ENCODE measurements around the gene ANKRD11. TPM values are rescaled to one million over a fixed set of nuclear protein-coding genes. Genes with fewer than 3 reads are reported as not detected.
"Not testable (repeated sequence)": the region's sequence is repeated elsewhere in the genome, so short reads cannot be mapped to it uniquely, and the experiment has no call there.

ANKRD11 gene
- total RNA-seq, 2 experiments from 2014 or later, result 126 to 133 TPM

DNA sequence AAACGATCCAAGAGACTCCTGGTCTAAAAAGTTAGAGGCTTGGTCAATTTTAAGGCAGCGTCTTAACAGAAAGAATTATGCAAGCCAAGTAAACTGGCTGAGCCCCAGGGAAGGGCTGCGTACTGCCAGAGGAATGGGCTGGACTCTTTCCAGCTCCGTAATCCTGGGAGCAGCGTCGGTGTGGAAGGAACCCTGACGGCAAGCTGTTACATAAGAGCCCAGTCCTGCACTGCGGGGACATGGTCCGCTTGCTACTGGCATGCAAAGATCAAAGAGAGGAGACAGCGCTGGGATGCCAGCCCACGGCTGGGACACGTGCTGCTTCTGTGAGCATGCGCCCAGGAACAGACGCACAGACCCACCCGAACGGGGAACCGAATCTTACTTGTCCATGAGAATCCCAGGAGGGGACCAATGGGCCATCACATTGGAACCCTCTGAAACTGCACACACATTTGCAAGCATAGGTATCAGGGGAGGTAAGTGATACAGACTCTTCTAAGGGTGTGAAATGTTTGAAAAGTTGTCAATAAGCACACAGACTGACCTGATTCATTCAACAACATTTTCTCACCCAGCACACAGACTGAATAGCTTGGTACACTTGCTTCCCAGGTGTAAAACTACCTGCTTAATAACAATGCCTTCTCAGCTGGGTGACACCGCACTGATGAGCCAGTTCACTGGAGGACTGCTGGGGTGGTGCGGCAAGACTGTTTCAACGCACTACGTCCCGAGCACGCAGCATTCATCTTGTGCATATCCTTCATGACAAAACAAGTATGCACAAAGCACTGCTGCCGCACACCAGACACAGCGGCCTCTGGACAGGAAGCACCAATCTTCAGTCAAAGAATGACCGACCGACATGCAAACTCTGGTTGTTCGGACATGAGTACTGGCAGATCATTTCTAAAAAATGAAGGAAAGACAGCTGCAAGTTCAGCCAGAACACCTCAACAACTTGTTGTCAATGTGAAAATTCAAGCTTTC, 94.9 kb downstream of the ANKRD11 start:
- no peak for DNase-seq
- intact Hi-C loops (cut with micrococcal nuclease), result no loop called here
- H3K4me3 Mint-ChIP-seq, result no peak overlapping the region
- H3K27ac Mint-ChIP-seq, result no peak overlapping the region
- ChIA-PET POLR2A (no interaction called here), CTCF (no interaction called here)
- no peaks in the 10 kb centered on the region for H3K9me3 Mint-ChIP-seq
- peaks cover 13% of the 10 kb centered on the region for H3K36me3 Mint-ChIP-seq
- H3K27me3 Mint-ChIP-seq, result no peaks in the 10 kb centered on the region
- H3K4me1 Mint-ChIP-seq (ENCODE audit: low read depth), result peaks cover 61% of the 10 kb centered on the region

DNA sequence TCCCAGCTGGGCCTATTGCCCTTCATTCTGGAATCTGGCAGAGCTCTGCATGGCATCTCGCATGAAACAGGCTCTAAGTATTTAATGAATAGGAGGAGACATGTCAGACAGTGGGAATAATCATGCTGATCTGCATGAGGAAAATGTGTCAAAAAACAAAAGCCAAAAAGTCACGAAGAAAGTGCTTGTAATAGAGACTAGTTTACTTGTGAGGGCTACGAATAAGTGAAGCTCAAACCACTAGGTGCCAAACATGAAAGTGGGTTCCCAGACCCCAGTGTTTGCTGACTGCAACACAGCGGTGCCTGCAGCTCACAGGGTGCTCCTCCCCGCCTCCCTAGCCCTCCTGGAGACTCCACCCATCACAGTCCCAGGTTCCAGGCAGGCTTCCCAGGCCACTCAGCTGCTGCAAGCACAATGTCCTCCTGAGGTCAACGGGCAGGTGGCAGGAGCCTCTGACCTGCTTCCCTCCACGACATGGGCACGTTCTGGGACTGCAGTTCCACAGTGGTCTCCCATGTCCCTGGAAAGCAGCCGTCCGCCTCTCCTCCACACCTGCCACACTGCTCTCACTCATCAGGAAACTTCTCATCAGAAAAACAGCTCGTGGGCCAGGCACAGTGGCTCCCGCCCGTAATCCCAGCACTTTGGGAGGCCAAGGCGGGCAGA, 96.5 kb downstream of the ANKRD11 start:
- Mint-ChIP-seq H3K4me3 (no peak overlapping the region), H3K36me3 (peaks cover 17% of the 10 kb centered on the region), H3K9me3 (peaks cover 2% of the 10 kb centered on the region), H3K27ac (no peak overlapping the region), H3K27me3 (no peaks in the 10 kb centered on the region), H3K4me1 (ENCODE audit: low read depth) (peaks cover 64% of the 10 kb centered on the region)
- intact Hi-C loops (cut with micrococcal nuclease), result no loop called here
- DNase-seq, result no peak
- CTCF ChIA-PET, result no interaction called here
- POLR2A ChIA-PET, result no interaction called here

DNA sequence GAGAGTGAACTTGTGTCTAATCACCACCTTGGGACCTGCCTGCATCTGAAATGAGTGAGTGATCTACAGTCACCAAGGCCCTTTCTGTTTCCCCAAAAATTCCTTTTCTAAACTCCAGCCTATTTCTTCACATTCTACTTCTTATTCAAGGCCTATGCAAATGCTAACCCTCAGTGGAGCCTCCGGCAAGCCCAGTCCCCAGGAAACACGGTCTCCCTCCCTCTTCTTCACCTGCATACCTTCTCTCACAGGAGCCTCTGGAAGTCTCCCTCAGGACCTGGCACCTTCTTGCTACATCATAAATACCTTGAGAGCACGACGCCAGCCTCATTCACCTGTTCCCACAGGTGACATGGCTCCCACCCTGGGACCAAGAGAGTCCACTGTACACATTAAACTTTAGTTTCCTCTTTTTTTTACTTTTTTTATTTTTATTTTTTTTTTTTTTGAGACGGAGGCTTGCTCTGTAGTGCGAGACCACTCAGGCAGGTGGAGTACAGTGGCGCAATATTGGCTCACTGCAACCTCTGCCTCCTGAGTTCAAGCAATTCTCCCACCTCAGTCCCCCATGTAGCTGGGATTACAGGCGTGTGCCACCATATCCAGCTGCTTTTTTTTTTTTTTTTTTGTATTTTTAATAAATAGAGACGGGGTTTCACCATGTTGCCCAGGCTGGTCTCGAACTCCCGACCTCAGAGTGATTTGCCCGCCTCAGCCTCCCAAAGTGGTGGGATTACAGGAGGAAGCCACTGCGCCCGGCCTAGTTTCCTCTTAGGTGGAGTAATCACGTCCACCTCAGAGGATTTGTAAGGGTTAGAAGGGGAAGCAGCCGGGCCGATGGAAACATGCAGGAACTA, 97.3 kb downstream of the ANKRD11 start:
- Mint-ChIP-seq H3K27ac (peak overlapping the region; percentile 30), H3K9me3 (peaks cover 2% of the 10 kb centered on the region), H3K36me3 (peaks cover 19% of the 10 kb centered on the region), H3K27me3 (no peaks in the 10 kb centered on the region), H3K4me1 (ENCODE audit: low read depth) (peaks cover 67% of the 10 kb centered on the region), H3K4me3 (no peak overlapping the region)
- DNase-seq, result no peak
- intact Hi-C loops (cut with micrococcal nuclease), result no loop called here
- CTCF ChIA-PET, result no interaction called here
- POLR2A ChIA-PET, result no interaction called here

DNA sequence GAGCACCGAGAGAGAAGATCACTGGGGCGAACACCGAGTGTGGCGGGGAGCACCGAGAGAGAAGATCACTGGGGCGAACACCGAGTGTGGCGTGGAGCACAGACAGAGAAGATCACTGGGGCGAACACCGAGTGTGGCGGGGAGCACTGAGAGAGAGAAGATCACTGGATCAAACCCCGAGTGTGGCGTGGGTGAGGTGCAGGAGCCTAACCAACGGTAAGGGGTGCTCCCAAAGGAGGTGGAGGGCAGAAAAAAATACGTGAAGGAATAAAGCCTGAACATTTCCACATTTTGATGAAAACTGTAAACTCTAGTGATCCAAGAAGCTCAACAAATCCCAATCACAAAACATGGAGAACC, 100.2 kb downstream of the ANKRD11 start:
- POLR2A ChIA-PET; H3K27ac Mint-ChIP-seq; H3K9me3 Mint-ChIP-seq; DNase-seq; H3K4me3 Mint-ChIP-seq; intact Hi-C loops (cut with micrococcal nuclease); H3K27me3 Mint-ChIP-seq: not testable (repeated sequence)
- H3K36me3 Mint-ChIP-seq, result peaks cover 19% of the 10 kb centered on the region
- peaks cover 75% of the 10 kb centered on the region for H3K4me1 Mint-ChIP-seq (ENCODE audit: low read depth)
- CTCF ChIA-PET, result interaction anchor here (1.7 kb wide), 1 partner anchor 19 kb away, joined by 3 read pairs; no protein-coding TSS in a partner anchor

DNA sequence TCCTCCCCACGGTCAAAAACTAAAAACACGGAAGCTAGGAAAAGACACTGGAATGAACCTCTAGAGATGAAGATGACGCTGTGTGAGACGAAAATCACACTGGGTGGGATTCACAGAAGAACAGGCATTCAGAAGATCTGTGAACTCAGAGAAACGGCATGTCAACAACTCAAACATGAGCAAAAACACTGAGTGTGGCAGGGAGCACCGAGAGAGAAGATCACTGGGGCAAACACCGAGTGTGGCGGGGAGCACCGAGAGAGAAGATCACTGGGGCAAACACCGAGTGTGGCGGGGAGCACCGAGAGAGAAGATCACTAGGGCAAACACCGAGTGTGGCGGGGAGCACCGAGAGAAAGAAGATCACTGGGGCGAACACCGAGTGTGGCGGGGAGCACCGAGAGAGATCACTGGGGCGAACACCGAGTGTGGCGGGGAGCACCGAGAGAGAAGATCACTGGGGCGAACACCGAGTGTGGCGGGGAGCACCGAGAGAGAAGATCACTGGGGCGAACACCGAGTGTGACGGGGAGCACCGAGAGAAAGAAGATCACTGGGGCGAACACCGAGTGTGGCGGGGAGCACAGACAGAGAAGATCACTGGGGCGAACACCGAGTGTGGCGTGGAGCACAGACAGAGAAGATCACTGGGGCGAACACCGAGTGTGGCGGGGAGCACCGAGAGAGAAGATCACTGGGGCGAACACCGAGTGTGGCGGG, 100.7 kb downstream of the ANKRD11 start:
- H3K36me3 Mint-ChIP-seq, result peaks cover 17% of the 10 kb centered on the region
- peaks cover 71% of the 10 kb centered on the region for H3K4me1 Mint-ChIP-seq (ENCODE audit: low read depth)
- intact Hi-C loops (cut with micrococcal nuclease); H3K4me3 Mint-ChIP-seq; DNase-seq; H3K9me3 Mint-ChIP-seq; POLR2A ChIA-PET; H3K27ac Mint-ChIP-seq; H3K27me3 Mint-ChIP-seq: not testable (repeated sequence)
- CTCF ChIA-PET, result interaction anchor here (1.7 kb wide), 1 partner anchor 19 kb away, joined by 3 read pairs; no protein-coding TSS in a partner anchor

DNA sequence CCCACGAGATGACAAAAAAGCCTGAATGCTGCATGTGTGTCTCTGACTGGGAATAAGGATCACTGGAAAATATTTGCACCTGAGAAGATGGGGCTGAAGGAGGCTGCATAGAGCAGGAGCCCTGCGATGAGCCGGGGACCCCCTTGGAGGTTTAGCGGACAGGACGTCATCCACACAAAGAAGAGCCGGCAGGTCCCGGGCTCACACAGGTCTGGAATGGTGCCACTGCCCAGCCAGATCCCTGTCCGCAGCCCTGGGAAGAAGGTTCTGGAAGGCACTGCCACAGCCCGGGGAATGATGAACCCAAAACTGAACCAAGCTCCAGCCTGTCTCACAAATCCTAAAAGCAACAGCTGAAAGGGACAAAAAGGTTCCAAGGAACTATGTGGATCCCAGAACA, 101.8 kb downstream of the ANKRD11 start:
- POLR2A ChIA-PET, result no interaction called here
- intact Hi-C loops (cut with micrococcal nuclease), result loop anchor here (1.0 kb wide), 1 partner anchor 27 kb away; no protein-coding TSS in a partner anchor
- CTCF ChIA-PET, result no interaction called here
- no peak overlapping the region for H3K4me3 Mint-ChIP-seq
- H3K27ac Mint-ChIP-seq, result peak overlapping the region; percentile 38
- H3K36me3 Mint-ChIP-seq, result peaks cover 17% of the 10 kb centered on the region
- H3K9me3 Mint-ChIP-seq, result peaks cover 2% of the 10 kb centered on the region
- H3K27me3 Mint-ChIP-seq, result no peaks in the 10 kb centered on the region
- DNase-seq, result no peak
- H3K4me1 Mint-ChIP-seq (ENCODE audit: low read depth), result peaks cover 75% of the 10 kb centered on the region

DNA sequence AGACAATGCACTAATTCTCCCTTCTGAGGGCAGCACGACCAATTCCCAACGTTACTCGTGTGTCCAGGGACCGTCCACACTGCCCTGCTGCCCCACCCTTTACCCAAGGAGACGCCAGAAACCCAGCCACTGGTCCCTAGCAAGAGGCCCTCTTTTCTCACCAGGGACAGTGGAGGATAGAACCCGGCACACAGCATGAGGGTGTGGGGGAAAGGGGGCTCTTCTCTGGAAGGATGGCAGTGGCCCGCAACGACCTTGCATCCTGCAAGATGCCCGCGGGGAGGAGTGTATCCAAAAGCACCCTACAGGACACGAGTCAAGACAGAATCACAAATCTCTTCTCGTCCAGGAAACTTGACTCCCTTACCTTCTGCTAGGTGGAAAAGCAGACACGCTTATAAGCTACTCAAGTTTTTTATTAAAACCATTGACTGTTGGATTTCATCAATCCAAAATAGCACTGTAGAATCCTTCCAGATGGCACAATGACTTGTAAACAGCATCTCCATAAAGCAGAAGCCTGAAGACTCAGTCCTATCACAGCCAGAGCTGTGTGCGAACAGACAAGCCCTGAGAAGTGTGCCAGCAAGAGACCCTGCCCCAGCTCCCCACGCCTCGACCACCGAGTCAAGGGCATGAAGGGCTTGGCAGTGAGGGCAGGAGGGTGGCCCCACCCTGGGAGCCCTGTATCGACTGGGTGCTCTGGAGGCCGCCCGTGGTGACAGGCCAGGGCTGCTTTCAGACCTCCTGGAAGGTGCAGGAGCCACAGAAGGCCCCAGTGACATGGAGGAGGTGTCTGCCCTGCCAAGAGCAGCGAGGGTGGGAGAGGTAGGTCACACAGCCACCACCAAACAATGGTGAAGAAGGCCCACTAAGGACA, 103.8 kb downstream of the ANKRD11 start:
- peak overlapping the region; percentile 59 for H3K27ac Mint-ChIP-seq
- intact Hi-C loops (cut with micrococcal nuclease), result no loop called here
- H3K4me3 Mint-ChIP-seq, result no peak overlapping the region
- CTCF ChIA-PET, result interaction anchor here (0.6 kb wide), 1 partner anchor 12 kb away, joined by 3 read pairs; no protein-coding TSS in a partner anchor
- no peak for DNase-seq
- H3K9me3 Mint-ChIP-seq, result peaks cover 2% of the 10 kb centered on the region
- H3K27me3 Mint-ChIP-seq, result no peaks in the 10 kb centered on the region
- H3K4me1 Mint-ChIP-seq (ENCODE audit: low read depth), result peaks cover 76% of the 10 kb centered on the region
- POLR2A ChIA-PET, result no interaction called here
- peaks cover 14% of the 10 kb centered on the region for H3K36me3 Mint-ChIP-seq

DNA sequence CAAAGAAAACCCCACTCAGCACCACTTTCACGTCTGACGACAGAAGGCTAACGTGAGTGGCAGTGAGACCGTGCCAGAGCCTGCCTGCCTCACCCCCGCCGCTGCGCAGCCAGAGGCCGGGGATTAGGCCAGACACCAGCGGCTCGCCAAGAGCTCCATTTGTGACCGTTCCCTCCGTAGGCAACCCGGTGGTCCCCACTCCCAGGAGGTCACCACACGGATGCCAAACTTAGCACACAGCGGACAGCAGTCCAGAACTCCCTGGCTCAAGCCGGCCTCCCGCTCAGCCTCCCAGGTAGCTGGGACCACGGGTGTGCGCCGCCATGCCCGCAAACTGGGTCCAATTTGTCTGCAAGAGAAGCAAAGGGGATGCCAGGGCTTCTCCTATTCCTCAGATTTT, 104.6 kb downstream of the ANKRD11 start:
- peak overlapping the region; percentile 19 for H3K27ac Mint-ChIP-seq
- H3K36me3 Mint-ChIP-seq, result peaks cover 12% of the 10 kb centered on the region
- H3K27me3 Mint-ChIP-seq, result no peaks in the 10 kb centered on the region
- CTCF ChIA-PET, result no interaction called here
- no peak overlapping the region for H3K4me3 Mint-ChIP-seq
- peaks cover 2% of the 10 kb centered on the region for H3K9me3 Mint-ChIP-seq
- POLR2A ChIA-PET, result no interaction called here
- intact Hi-C loops (cut with micrococcal nuclease), result no loop called here
- no peak for DNase-seq
- peaks cover 78% of the 10 kb centered on the region for H3K4me1 Mint-ChIP-seq (ENCODE audit: low read depth)

DNA sequence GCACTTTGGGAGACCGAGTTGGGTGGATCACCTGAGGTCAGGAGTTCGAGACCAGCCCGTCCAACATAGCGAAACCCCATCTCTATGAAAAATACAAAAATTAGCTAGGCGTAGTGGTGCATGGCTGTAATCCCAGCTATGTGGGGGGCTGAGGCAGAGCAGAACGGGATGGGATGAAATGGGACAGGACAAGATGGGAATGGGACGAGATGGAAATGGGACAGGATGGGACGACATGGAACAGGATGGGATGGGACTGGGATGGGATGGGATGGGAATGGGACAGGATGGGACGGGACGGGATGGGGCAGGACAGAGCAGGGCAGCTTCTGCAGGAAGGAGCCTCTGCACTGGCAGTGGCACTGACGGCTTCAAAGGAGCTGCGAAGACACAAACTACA, 106.1 kb downstream of the ANKRD11 start:
- ChIA-PET CTCF (no interaction called here), POLR2A (interaction anchor here (1.3 kb wide), 1 partner anchor 104 kb away, joined by 5 read pairs; no protein-coding TSS in a partner anchor)
- H3K27ac Mint-ChIP-seq, result peak overlapping the region; percentile 82
- no peaks in the 10 kb centered on the region for H3K9me3 Mint-ChIP-seq
- H3K27me3 Mint-ChIP-seq, result no peaks in the 10 kb centered on the region
- H3K4me1 Mint-ChIP-seq (ENCODE audit: low read depth), result peaks cover 86% of the 10 kb centered on the region
- DNase-seq, result no peak
- intact Hi-C loops (cut with micrococcal nuclease), result loop anchor here (5.0 kb wide), 1 partner anchor 43 kb away; no protein-coding TSS in a partner anchor
- H3K36me3 Mint-ChIP-seq, result peaks cover 7% of the 10 kb centered on the region
- H3K4me3 Mint-ChIP-seq, result no peak overlapping the region

DNA sequence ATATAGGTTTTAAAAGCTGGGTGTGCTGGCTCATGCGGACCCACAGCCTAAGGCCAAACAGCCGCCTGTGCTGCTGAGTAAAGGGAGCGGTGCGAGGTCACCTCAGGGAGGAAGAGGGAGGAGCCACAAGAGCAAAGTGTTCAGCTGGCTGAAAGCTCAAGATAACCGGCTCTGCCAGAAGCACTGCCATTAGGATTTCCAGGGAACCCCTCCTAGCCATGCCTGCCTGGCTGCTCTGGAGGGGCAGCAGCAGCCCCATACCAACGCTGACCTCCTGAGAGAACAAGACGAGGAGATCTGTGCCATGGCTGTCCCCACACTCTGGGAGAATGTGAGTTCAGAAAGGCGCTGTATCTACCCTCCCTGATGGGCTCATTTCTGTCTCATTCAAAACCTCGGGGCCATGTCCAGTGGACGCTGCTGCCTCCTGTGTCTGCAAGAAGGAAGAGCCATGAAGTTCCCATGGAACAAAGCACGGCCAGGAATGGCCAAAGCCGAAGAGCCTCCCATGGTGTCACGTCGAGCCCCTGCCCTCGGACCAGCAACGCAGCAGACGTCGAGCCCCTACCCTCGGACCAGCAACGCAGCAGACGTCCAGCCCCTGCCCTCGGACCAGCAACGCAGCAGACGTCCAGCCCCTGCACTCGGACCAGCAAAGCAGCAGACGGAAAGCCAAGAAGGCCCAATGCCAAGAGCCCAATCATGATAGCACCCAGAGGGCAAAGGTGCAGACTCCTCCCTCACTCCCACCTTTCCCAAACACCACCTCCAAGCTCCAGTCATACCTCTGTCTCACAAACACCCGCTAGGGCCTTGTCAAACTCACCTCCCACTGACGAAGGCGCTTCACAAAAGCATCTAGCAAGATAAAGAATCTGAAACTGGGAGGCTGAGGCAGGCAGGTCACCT, 107.0 kb downstream of the ANKRD11 start:
- POLR2A ChIA-PET, result interaction anchor here (1.3 kb wide), 1 partner anchor 105 kb away, joined by 5 read pairs; no protein-coding TSS in a partner anchor
- H3K4me1 Mint-ChIP-seq (ENCODE audit: low read depth), result peaks cover 84% of the 10 kb centered on the region
- intact Hi-C loops (cut with micrococcal nuclease), result loop anchor here (2.0 to 5.0 kb wide), 2 partner anchors 23 to 44 kb away; no protein-coding TSS in a partner anchor
- H3K36me3 Mint-ChIP-seq, result peaks cover 4% of the 10 kb centered on the region
- H3K27ac Mint-ChIP-seq, result peak overlapping the region; percentile 82
- CTCF ChIA-PET, result no interaction called here
- DNase-seq, result peak; percentile 53
- H3K27me3 Mint-ChIP-seq, result no peaks in the 10 kb centered on the region
- H3K9me3 Mint-ChIP-seq, result no peaks in the 10 kb centered on the region
- H3K4me3 Mint-ChIP-seq, result peak overlapping the region; percentile 4
